OCI-LY7 (cell line): ENCODE data around the gene CHCHD4. TPM values are rescaled to one million over a fixed set of nuclear protein-coding genes. Genes with fewer than 3 reads are reported as not detected.

Experiments
- BruUV-seq: library from RNA; stranded (reverse); fragments of 400-500 nt; replicated peaks from 2 replicates; lab custom pipeline; 2021; lab: Mats Ljungman, UMichigan
- CTCF ChIA-PET: fragments of 300-600 bp; sonication (Branson Sonifier 250); formaldehyde crosslinking; loops from one replicate; lab custom pipeline; 2022; ENCODE audit warnings: antibody characterized with exemption; ENCODE audit not compliant: unreplicated experiment; lab: Charles Lee
- POLR2A ChIA-PET: fragments of 300-600 bp; sonication (Branson Sonifier 250); formaldehyde crosslinking; loops from one replicate; lab custom pipeline; 2022; ENCODE audit warnings: antibody characterized with exemption; lab: Charles Lee
- DNase-seq: peaks from one replicate; pipeline ENCODE4 v3.0.0-alpha.2; 2015; ENCODE audit warnings: low spot score
- H2AFZ ChIP-seq: fragments of 200-600 bp; sonication (generic), shearing (Covaris generic); 2 replicates; pipeline ENCODE4 v1.6.1; 2014; ENCODE audit warnings: mild to moderate bottlenecking, antibody characterized with exemption, low read length, moderate library complexity
- H3K27ac ChIP-seq: fragments of 200-600 bp; sonication (generic); 2 replicates; pipeline ENCODE4 v1.5.1; 2014; ENCODE audit warnings: mixed run types, low read depth, mild to moderate bottlenecking, moderate library complexity, low read length, inconsistent platforms; ENCODE audit not compliant: poor library complexity, severe bottlenecking
- H3K36me3 ChIP-seq: fragments of 200-600 bp; sonication (generic); 2 replicates; pipeline ENCODE4 v1.6.1; 2014; ENCODE audit warnings: mild to moderate bottlenecking, antibody characterized with exemption, low read length, moderate library complexity, mixed read lengths; ENCODE audit not compliant: insufficient read depth
- H3K4me1 ChIP-seq: fragments of 200-600 bp; sonication (generic); 2 replicates; pipeline ENCODE4 v1.5.1; 2014; ENCODE audit warnings: mild to moderate bottlenecking, low read length; ENCODE audit not compliant: insufficient read depth, poor library complexity, severe bottlenecking
- H3K4me2 ChIP-seq: fragments of 200-600 bp; sonication (generic); 2 replicates; pipeline ENCODE4 v1.6.1; 2014; ENCODE audit warnings: mild to moderate bottlenecking, low read length
- H3K4me3 ChIP-seq: fragments of 200-600 bp; sonication (generic); 2 replicates; pipeline ENCODE4 v1.5.1; 2014; ENCODE audit warnings: mild to moderate bottlenecking, low read depth, low read length; ENCODE audit not compliant: poor library complexity, severe bottlenecking
- H3K79me2 ChIP-seq: fragments of 200-600 bp; sonication (generic); 2 replicates; pipeline ENCODE4 v1.6.1; 2016; ENCODE audit warnings: low read depth, mild to moderate bottlenecking, low read length, moderate library complexity, mixed read lengths; ENCODE audit not compliant: insufficient read depth
- H3K9me2 ChIP-seq: fragments of 200-600 bp; sonication (generic); 2 replicates; pipeline ENCODE4 v1.6.1; 2016; ENCODE audit warnings: mild to moderate bottlenecking, low read length, mixed read lengths; ENCODE audit not compliant: insufficient read depth
- H3K9me3 ChIP-seq: fragments of 200-600 bp; sonication (generic); 2 replicates; pipeline ENCODE4 v1.6.1; 2014; ENCODE audit warnings: mild to moderate bottlenecking, mixed run types, low read length, mixed read lengths
- H4K20me1 ChIP-seq: fragments of 200-600 bp; sonication (generic); 2 replicates; pipeline ENCODE4 v1.6.1; 2014; ENCODE audit warnings: mild to moderate bottlenecking, antibody characterized with exemption, low read length, moderate library complexity, mixed read lengths; ENCODE audit not compliant: insufficient read depth
- EZH2phosphoT487 ChIP-seq: fragments of 200-600 bp; sonication (generic); IDR thresholded peaks from 2 replicates; pipeline ENCODE4 v1.6.1; 2018; ENCODE audit warnings: low read depth, borderline replicate concordance, mild to moderate bottlenecking, mixed run types, antibody characterized with exemption, low read length, moderate library complexity, mixed read lengths
- intact Hi-C: fragments of 100-400 bp; cut with micrococcal nuclease; formaldehyde crosslinking; loops from one replicate; pipeline ENCODE4 v1.10.0; 2022; ENCODE audit not compliant: unreplicated experiment
- total RNA-seq, 2 experiments: library from RNA; depleted of rRNA in 1 of 2; stranded (reverse); fragments of >200 nt in 1 of 2; shearing (Covaris generic) in 1 of 2; gene quantifications; 2 replicates each; pipeline ENCODE4 v1.2.3, GENCODE V29; 2014 to 2022
- TF ChIP-seq, protein P1 (sequence below): fragments of 200-600 bp; sonication (generic); conservative IDR thresholded peaks from 2 replicates; pipeline ENCODE4 v1.5.1; 2014; ENCODE audit warnings: mild to moderate bottlenecking, antibody characterized with exemption, low read length, moderate library complexity, mixed read lengths

The CHCHD4 gene
- total RNA-seq, 2 experiments from 2014 or later = 19.8 to 27.1 TPM

DNA sequence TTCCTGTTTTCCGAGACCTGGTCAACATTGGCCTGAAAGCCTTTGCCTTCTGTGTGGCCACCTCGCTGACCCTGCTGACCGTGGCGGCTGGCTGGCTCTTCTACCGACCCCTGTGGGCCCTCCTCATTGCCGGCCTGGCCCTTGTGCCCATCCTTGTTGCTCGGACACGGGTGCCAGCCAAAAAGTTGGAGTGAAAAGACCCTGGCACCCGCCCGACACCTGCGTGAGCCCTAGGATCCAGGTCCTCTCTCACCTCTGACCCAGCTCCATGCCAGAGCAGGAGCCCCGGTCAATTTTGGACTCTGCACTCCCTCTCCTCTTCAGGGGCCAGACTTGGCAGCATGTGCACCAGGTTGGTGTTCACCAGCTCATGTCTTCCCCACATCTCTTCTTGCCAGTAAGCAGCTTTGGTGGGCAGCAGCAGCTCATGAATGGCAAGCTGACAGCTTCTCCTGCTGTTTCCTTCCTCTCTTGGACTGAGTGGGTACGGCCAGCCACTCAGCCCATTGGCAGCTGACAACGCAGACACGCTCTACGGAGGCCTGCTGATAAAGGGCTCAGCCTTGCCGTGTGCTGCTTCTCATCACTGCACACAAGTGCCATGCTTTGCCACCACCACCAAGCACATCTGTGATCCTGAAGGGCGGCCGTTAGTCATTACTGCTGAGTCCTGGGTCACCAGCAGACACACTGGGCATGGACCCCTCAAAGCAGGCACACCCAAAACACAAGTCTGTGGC is 17.1 kb upstream of the CHCHD4 start:
- H3K9me2 ChIP-seq = no peaks in the 10 kb centered on the region
- BruUV-seq = no TSS peak
- ChIA-PET POLR2A (interaction anchor here (0.5 to 1.8 kb wide), 2 partner anchors 17 to 19 kb away, joined by 3 to 5 read pairs; partner anchors contain the start of genes CHCHD4 and TMEM43), CTCF (no interaction called here)
- no peak overlapping the region for H3K27ac ChIP-seq
- H2AFZ ChIP-seq = no peak overlapping the region
- no peaks in the 10 kb centered on the region for H3K4me1 ChIP-seq
- no peak overlapping the region for H3K4me2 ChIP-seq
- no peaks in the 10 kb centered on the region for H3K9me3 ChIP-seq
- no peak overlapping the region for H3K4me3 ChIP-seq
- H3K79me2 ChIP-seq = no peaks in the 10 kb centered on the region
- H3K36me3 ChIP-seq = peaks cover 25% of the 10 kb centered on the region
- DNase-seq = no peak
- intact Hi-C loops = no loop called here
- H4K20me1 ChIP-seq = 0 out of 2 replicates have a peak, but pooled peaks cover 3% of the 10 kb centered on the region
- TF ChIP-seq, protein P1, sequence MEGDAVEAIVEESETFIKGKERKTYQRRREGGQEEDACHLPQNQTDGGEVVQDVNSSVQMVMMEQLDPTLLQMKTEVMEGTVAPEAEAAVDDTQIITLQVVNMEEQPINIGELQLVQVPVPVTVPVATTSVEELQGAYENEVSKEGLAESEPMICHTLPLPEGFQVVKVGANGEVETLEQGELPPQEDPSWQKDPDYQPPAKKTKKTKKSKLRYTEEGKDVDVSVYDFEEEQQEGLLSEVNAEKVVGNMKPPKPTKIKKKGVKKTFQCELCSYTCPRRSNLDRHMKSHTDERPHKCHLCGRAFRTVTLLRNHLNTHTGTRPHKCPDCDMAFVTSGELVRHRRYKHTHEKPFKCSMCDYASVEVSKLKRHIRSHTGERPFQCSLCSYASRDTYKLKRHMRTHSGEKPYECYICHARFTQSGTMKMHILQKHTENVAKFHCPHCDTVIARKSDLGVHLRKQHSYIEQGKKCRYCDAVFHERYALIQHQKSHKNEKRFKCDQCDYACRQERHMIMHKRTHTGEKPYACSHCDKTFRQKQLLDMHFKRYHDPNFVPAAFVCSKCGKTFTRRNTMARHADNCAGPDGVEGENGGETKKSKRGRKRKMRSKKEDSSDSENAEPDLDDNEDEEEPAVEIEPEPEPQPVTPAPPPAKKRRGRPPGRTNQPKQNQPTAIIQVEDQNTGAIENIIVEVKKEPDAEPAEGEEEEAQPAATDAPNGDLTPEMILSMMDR = no peak
- no peak for TF ChIP-seq EZH2phosphoT487

- no peak overlapping the region for H3K4me3 ChIP-seq
- no peaks in the 10 kb centered on the region for H3K79me2 ChIP-seq
- H3K9me2 ChIP-seq = no peaks in the 10 kb centered on the region
- TF ChIP-seq, protein P1 = no peak
- TF ChIP-seq EZH2phosphoT487 = no peak
- CTCF ChIA-PET = no interaction called here
- intact Hi-C loops = no loop called here
- no peak for DNase-seq
- H2AFZ ChIP-seq = no peak overlapping the region
- 0 out of 2 replicates have a peak, but pooled peaks cover 3% of the 10 kb centered on the region for H4K20me1 ChIP-seq
- no peaks in the 10 kb centered on the region for H3K9me3 ChIP-seq
- BruUV-seq = no TSS peak
- H3K4me1 ChIP-seq = no peaks in the 10 kb centered on the region
- POLR2A ChIA-PET = no interaction called here
- peaks cover 22% of the 10 kb centered on the region for H3K36me3 ChIP-seq
- no peak overlapping the region for H3K4me2 ChIP-seq
- H3K27ac ChIP-seq = no peak overlapping the region
Observed at GRCh38 chr3:14141144-14141543, 16.5 kb upstream of the CHCHD4 start.

DNA sequence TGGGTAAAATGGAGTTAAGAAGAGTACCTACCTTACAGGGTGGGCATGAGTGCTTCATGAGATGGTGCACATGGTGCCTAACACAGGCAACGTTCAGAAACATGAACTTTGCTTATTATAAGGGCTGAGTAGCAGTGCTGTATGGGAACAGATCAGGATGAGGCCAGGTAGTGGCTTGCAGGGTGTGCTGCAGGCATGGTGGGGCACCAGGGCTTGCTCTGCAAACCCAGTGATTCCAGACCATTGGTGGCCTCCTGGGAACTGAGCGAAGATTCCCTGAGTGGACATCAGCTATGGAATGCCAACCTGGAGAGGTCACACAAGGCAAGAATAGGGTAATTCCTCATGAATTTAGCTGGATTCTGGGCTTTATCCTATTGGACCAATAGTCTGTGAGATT is 16.0 kb upstream of the CHCHD4 start:
- intact Hi-C loops = no loop called here
- Histone ChIP-seq H3K9me2 (no peaks in the 10 kb centered on the region), H3K27ac (no peak overlapping the region), H4K20me1 (0 out of 2 replicates have a peak, but pooled peaks cover 3% of the 10 kb centered on the region), H3K79me2 (no peaks in the 10 kb centered on the region), H3K4me2 (no peak overlapping the region), H3K9me3 (no peaks in the 10 kb centered on the region), H3K4me3 (no peak overlapping the region), H2AFZ (no peak overlapping the region), H3K4me1 (no peaks in the 10 kb centered on the region), H3K36me3 (peaks cover 22% of the 10 kb centered on the region; the same call in 1 of the 2 replicates)
- DNase-seq = no peak
- POLR2A ChIA-PET = no interaction called here
- no TSS peak for BruUV-seq
- CTCF ChIA-PET = no interaction called here
- no peak for TF ChIP-seq EZH2phosphoT487
- TF ChIP-seq, protein P1 = no peak
